ENCODE measurements around the gene TLK1. TPM values are rescaled to one million over a fixed set of nuclear protein-coding genes. Genes with fewer than 3 reads are reported as not detected.

The TLK1 gene
- total and polyA plus RNA-seq, 4 donors = 7.7 to 19.6 (median 15.6) TPM

DNA sequence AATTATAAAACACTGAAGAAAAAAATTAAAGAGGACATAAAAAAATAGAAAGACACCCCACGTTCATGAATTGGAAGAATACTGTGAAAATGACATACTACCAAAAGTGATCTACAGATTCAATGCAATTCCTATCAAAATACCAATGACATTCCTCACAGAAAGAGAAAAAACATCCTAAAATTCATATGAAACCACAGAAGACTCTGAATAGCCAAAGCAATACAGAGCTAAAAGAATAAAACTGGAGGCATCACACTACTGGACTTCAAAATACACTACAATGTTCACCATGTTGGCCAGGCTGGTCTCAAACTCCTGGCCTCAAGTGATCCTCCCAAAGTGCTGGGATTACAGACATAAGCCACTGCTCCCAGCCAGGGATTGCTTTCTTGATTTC lies 56.3 kb downstream of the TLK1 start:
- H3K4me1 ChIP-seq (ENCODE audit: control insufficient read depth in 4 of 4, insufficient read depth in 4 of 4, low read length in 3 of 4) = peaks cover 0 to 2% (median 0%) of the 10 kb centered on the region in 4 donors
- H3K36me3 ChIP-seq (ENCODE audit: control insufficient read depth in 4 of 4, insufficient read depth in 3 of 4, low read depth in 1 of 4, low read length in 3 of 4) = peaks cover 0 to 2% (median under 1%) of the 10 kb centered on the region in 4 donors
- H3K27ac ChIP-seq (ENCODE audit: low read depth in 1 of 2, low read length in 2 of 2) = no peak overlapping the region
- 98% methylated on average over 1 of the region's 1 CpG for WGBS
- H3K27me3 ChIP-seq (ENCODE audit: control insufficient read depth in 4 of 4, insufficient read depth in 4 of 4, low read length in 3 of 4) = no peaks in the 10 kb centered on the region
- TF ChIP-seq HNF4A (conservative IDR thresholded peaks at IDR 0.05) = no peak
- no peak for TF ChIP-seq HNF4G (IDR thresholded peaks at IDR 0.05)
- no peak overlapping the region for H3K9ac ChIP-seq (ENCODE audit: low read depth in 1 of 2, low read length in 2 of 2)
- peaks cover 0 to 2% (median 0%) of the 10 kb centered on the region in 4 donors for H3K9me3 ChIP-seq (ENCODE audit: control insufficient read depth in 4 of 4, low read length in 3 of 4)
- H3K4me3 ChIP-seq (ENCODE audit: low read depth in 1 of 3, low read length in 3 of 3) = no peak overlapping the region
- no peak for DNase-seq (ENCODE audit: low spot score)

DNA sequence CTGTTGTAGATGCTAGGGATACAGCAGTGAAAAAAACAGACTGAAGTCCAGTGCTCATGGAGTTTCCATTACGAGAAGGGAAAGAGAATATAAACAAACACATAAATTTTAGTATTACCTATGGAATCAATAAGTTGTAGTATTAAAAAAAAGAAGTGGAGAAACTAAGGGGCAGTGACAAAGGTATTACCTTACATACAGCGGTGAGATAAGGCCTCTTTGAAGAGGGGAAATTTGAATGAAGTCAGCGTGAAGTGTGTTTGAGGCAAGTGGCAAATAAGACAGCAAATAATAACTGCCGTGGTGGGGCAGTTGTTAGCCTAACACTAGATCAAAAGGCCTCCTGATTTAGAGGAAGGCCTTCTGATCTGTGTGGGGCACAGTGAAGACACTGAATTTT lies 57.9 kb downstream of the TLK1 start:
- WGBS = 82% methylated on average over 4 of the region's 4 CpGs
- Histone ChIP-seq H3K27me3 (ENCODE audit: control insufficient read depth in 4 of 4, insufficient read depth in 4 of 4, low read length in 3 of 4) (no peaks in the 10 kb centered on the region), H3K27ac (ENCODE audit: low read depth in 1 of 2, low read length in 2 of 2) (no peak overlapping the region), H3K4me3 (ENCODE audit: low read depth in 1 of 3, low read length in 3 of 3) (no peak overlapping the region), H3K9me3 (ENCODE audit: control insufficient read depth in 4 of 4, low read length in 3 of 4) (peaks cover 0 to 2% (median 0%) of the 10 kb centered on the region in 4 donors), H3K36me3 (ENCODE audit: control insufficient read depth in 4 of 4, insufficient read depth in 3 of 4, low read depth in 1 of 4, low read length in 3 of 4) (peaks cover 0 to 2% (median under 1%) of the 10 kb centered on the region in 4 donors), H3K9ac (ENCODE audit: low read depth in 1 of 2, low read length in 2 of 2) (no peak overlapping the region), H3K4me1 (ENCODE audit: control insufficient read depth in 4 of 4, insufficient read depth in 4 of 4, low read length in 3 of 4) (peaks cover 0 to 2% (median 0%) of the 10 kb centered on the region in 4 donors)
- no peak for DNase-seq (ENCODE audit: low spot score)
- TF ChIP-seq FOXA2 (IDR thresholded peaks at IDR 0.05) = no peak
- no peak for TF ChIP-seq EGR1 (IDR thresholded peaks at IDR 0.05; ENCODE audit: low read depth in 2 of 2)
- TF ChIP-seq, protein P1, sequence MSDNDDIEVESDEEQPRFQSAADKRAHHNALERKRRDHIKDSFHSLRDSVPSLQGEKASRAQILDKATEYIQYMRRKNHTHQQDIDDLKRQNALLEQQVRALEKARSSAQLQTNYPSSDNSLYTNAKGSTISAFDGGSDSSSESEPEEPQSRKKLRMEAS (IDR thresholded peaks at IDR 0.05) = no peak
- TF ChIP-seq, protein P2, sequence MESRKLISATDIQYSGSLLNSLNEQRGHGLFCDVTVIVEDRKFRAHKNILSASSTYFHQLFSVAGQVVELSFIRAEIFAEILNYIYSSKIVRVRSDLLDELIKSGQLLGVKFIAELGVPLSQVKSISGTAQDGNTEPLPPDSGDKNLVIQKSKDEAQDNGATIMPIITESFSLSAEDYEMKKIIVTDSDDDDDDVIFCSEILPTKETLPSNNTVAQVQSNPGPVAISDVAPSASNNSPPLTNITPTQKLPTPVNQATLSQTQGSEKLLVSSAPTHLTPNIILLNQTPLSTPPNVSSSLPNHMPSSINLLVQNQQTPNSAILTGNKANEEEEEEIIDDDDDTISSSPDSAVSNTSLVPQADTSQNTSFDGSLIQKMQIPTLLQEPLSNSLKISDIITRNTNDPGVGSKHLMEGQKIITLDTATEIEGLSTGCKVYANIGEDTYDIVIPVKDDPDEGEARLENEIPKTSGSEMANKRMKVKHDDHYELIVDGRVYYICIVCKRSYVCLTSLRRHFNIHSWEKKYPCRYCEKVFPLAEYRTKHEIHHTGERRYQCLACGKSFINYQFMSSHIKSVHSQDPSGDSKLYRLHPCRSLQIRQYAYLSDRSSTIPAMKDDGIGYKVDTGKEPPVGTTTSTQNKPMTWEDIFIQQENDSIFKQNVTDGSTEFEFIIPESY (IDR thresholded peaks at IDR 0.05) = no peak
- no peak for TF ChIP-seq HNF4G (IDR thresholded peaks at IDR 0.05)
- TF ChIP-seq, protein P3, sequence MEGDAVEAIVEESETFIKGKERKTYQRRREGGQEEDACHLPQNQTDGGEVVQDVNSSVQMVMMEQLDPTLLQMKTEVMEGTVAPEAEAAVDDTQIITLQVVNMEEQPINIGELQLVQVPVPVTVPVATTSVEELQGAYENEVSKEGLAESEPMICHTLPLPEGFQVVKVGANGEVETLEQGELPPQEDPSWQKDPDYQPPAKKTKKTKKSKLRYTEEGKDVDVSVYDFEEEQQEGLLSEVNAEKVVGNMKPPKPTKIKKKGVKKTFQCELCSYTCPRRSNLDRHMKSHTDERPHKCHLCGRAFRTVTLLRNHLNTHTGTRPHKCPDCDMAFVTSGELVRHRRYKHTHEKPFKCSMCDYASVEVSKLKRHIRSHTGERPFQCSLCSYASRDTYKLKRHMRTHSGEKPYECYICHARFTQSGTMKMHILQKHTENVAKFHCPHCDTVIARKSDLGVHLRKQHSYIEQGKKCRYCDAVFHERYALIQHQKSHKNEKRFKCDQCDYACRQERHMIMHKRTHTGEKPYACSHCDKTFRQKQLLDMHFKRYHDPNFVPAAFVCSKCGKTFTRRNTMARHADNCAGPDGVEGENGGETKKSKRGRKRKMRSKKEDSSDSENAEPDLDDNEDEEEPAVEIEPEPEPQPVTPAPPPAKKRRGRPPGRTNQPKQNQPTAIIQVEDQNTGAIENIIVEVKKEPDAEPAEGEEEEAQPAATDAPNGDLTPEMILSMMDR (IDR thresholded peaks at IDR 0.05; ENCODE audit: low read depth, low read length, missing input control) = no peak
- no peak for TF ChIP-seq YY1 (IDR thresholded peaks at IDR 0.05)
- TF ChIP-seq, protein P4, sequence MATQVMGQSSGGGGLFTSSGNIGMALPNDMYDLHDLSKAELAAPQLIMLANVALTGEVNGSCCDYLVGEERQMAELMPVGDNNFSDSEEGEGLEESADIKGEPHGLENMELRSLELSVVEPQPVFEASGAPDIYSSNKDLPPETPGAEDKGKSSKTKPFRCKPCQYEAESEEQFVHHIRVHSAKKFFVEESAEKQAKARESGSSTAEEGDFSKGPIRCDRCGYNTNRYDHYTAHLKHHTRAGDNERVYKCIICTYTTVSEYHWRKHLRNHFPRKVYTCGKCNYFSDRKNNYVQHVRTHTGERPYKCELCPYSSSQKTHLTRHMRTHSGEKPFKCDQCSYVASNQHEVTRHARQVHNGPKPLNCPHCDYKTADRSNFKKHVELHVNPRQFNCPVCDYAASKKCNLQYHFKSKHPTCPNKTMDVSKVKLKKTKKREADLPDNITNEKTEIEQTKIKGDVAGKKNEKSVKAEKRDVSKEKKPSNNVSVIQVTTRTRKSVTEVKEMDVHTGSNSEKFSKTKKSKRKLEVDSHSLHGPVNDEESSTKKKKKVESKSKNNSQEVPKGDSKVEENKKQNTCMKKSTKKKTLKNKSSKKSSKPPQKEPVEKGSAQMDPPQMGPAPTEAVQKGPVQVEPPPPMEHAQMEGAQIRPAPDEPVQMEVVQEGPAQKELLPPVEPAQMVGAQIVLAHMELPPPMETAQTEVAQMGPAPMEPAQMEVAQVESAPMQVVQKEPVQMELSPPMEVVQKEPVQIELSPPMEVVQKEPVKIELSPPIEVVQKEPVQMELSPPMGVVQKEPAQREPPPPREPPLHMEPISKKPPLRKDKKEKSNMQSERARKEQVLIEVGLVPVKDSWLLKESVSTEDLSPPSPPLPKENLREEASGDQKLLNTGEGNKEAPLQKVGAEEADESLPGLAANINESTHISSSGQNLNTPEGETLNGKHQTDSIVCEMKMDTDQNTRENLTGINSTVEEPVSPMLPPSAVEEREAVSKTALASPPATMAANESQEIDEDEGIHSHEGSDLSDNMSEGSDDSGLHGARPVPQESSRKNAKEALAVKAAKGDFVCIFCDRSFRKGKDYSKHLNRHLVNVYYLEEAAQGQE (IDR thresholded peaks at IDR 0.05) = no peak

DNA sequence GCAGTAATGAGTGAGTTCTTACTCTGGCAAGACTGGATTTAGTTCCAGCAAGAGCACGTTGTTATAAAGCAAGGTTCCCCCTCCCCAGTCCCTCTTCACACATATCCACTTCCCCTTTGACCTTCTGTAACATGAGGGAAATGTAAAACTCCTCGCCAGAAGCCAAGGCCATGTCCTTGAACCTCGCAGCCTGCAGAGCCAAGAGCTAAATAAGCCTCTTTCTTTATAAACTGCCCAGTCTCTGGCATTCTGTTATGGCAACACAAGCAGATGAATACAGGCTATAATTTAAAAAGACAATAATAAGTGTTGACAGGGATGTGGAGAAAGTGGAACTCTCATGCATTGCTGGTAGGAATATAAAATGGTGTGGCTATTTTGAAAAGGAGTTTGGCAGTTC lies 60.3 kb downstream of the TLK1 start:
- Histone ChIP-seq H3K4me3 (ENCODE audit: low read depth in 1 of 3, low read length in 3 of 3) (no peak overlapping the region), H3K27ac (ENCODE audit: low read depth in 1 of 2, low read length in 2 of 2) (no peak overlapping the region), H3K36me3 (ENCODE audit: control insufficient read depth in 4 of 4, insufficient read depth in 3 of 4, low read depth in 1 of 4, low read length in 3 of 4) (peaks cover 0 to 2% (median 0%) of the 10 kb centered on the region in 4 donors), H3K9me3 (ENCODE audit: control insufficient read depth in 4 of 4, low read length in 3 of 4) (peaks cover 0 to 2% (median 0%) of the 10 kb centered on the region in 4 donors), H3K27me3 (ENCODE audit: control insufficient read depth in 4 of 4, insufficient read depth in 4 of 4, low read length in 3 of 4) (no peaks in the 10 kb centered on the region), H3K9ac (ENCODE audit: low read depth in 1 of 2, low read length in 2 of 2) (no peak overlapping the region), H3K4me1 (ENCODE audit: control insufficient read depth in 4 of 4, insufficient read depth in 4 of 4, low read length in 3 of 4) (peaks cover 0 to 2% (median 0%) of the 10 kb centered on the region in 4 donors)
- WGBS = 92% methylated on average over 3 of the region's 3 CpGs
- no peak for DNase-seq (ENCODE audit: low spot score)
- no peak for TF ChIP-seq GABPA (IDR thresholded peaks at IDR 0.05 in 1 of 2, conservative IDR thresholded peaks at IDR 0.05 in 1 of 2)
- no peak for TF ChIP-seq EGR1 (IDR thresholded peaks at IDR 0.05; ENCODE audit: low read depth in 2 of 2)
- TF ChIP-seq, protein P2 (IDR thresholded peaks at IDR 0.05) = no peak
- no peak for TF ChIP-seq NR2F2 (IDR thresholded peaks at IDR 0.05)
- no peak for TF ChIP-seq FOXA1 (IDR thresholded peaks at IDR 0.05)
- no peak for TF ChIP-seq SP1 (IDR thresholded peaks at IDR 0.05)
- TF ChIP-seq RAD21 (IDR thresholded peaks at IDR 0.05) = no peak
- TF ChIP-seq, protein P5, sequence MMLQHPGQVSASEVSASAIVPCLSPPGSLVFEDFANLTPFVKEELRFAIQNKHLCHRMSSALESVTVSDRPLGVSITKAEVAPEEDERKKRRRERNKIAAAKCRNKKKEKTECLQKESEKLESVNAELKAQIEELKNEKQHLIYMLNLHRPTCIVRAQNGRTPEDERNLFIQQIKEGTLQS (IDR thresholded peaks at IDR 0.05) = no peak
- TF ChIP-seq, protein P1 (IDR thresholded peaks at IDR 0.05) = no peak
- no peak for TF ChIP-seq YY1 (IDR thresholded peaks at IDR 0.05)
- no peak for TF ChIP-seq HNF4G (IDR thresholded peaks at IDR 0.05)
- TF ChIP-seq FOXA2 (IDR thresholded peaks at IDR 0.05) = no peak
- TF ChIP-seq RXRA (IDR thresholded peaks at IDR 0.05) = no peak
- no peak for TF ChIP-seq HNF4A (conservative IDR thresholded peaks at IDR 0.05)
